OCI-LY3 (cell line): ENCODE measurements around the gene PCLO.

Experiments used
- EZH2phosphoT487 ChIP-seq: fragments of 200-600 bp; shearing (Covaris generic); IDR thresholded peaks from 2 replicates; pipeline ENCODE4 v1.6.1; 2018; ENCODE audit warnings: antibody characterized with exemption, mixed run types, low read depth
- TF ChIP-seq, protein P1 (sequence below): fragments of 200-600, 300-600 bp; sonication (generic); IDR thresholded peaks from 2 replicates; pipeline ENCODE4 v1.5.1; 2014; ENCODE audit warnings: antibody characterized with exemption, low read length, low read depth

DNA sequence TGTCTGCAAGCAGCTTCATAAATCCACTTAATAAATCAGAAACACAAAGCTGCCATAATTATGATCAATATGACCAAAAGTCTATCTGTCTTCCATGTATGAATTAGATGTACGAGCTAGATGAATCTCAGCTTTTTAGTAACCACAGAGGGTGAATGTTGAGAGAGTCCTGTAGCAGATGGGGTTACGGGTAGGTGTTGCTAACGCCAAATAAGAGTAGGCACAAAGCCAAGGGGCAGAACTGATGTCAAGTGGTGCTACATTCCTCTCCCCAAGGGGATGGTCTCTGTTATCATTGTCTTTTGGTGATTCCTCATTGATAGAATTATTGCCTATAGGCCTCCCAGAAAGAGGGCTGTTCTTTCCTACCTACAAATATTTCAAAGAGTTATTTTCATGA lies 257.8 kb downstream of the PCLO start:
- TF ChIP-seq, protein P1, sequence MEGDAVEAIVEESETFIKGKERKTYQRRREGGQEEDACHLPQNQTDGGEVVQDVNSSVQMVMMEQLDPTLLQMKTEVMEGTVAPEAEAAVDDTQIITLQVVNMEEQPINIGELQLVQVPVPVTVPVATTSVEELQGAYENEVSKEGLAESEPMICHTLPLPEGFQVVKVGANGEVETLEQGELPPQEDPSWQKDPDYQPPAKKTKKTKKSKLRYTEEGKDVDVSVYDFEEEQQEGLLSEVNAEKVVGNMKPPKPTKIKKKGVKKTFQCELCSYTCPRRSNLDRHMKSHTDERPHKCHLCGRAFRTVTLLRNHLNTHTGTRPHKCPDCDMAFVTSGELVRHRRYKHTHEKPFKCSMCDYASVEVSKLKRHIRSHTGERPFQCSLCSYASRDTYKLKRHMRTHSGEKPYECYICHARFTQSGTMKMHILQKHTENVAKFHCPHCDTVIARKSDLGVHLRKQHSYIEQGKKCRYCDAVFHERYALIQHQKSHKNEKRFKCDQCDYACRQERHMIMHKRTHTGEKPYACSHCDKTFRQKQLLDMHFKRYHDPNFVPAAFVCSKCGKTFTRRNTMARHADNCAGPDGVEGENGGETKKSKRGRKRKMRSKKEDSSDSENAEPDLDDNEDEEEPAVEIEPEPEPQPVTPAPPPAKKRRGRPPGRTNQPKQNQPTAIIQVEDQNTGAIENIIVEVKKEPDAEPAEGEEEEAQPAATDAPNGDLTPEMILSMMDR: no peak
- TF ChIP-seq EZH2phosphoT487: no peak
